ENCODE data around the gene ODF4.

- TF ChIP-seq CTCF (IDR thresholded peaks at IDR 0.05) (no peak), POLR2A (IDR thresholded peaks at IDR 0.05) (no peak)
Observed at GRCh38 chr17:8290043-8290442, 49.6 kb upstream of the ODF4 start.

Data from adrenal gland (tissue), 5 donors.